ENCODE measurements around the gene SYNGR2.

DNA sequence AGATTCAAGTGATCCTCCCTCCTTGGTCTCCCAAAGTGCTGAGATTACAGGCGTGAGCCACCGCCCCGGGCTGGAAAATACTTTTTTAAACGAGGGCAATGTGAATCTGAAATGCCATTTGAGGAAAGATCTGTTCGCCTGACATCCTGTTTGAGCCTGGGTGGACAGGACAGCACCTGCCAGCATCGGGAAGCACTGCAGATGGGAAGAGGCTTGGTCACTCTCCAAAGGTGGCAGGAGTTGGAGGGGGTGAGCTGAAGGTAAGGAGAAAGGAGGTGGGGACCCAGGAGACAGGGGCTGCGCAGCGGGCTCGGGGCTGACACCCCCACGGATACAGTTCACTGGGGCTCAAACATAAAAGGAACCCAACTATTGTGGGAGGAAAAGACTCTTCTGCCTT is 41.7 kb downstream of the SYNGR2 start:
- TF ChIP-seq, protein P1, sequence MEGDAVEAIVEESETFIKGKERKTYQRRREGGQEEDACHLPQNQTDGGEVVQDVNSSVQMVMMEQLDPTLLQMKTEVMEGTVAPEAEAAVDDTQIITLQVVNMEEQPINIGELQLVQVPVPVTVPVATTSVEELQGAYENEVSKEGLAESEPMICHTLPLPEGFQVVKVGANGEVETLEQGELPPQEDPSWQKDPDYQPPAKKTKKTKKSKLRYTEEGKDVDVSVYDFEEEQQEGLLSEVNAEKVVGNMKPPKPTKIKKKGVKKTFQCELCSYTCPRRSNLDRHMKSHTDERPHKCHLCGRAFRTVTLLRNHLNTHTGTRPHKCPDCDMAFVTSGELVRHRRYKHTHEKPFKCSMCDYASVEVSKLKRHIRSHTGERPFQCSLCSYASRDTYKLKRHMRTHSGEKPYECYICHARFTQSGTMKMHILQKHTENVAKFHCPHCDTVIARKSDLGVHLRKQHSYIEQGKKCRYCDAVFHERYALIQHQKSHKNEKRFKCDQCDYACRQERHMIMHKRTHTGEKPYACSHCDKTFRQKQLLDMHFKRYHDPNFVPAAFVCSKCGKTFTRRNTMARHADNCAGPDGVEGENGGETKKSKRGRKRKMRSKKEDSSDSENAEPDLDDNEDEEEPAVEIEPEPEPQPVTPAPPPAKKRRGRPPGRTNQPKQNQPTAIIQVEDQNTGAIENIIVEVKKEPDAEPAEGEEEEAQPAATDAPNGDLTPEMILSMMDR (conservative IDR thresholded peaks at IDR 0.05) = no peak
- no peak for TF ChIP-seq ZFX (IDR thresholded peaks at IDR 0.05)

Measured in C4-2B (cell line).